GM18511 (cell line): Measurements from ENCODE around the gene ITPRIP.

Source experiments
- ATAC-seq: cut with Tn5 transposase; IDR thresholded peaks from one replicate; pipeline ENCODE4 v1.9.1; 2021; ENCODE audit warnings: mild to moderate bottlenecking, moderate library complexity; ENCODE audit not compliant: unreplicated experiment

The ITPRIP gene

DNA sequence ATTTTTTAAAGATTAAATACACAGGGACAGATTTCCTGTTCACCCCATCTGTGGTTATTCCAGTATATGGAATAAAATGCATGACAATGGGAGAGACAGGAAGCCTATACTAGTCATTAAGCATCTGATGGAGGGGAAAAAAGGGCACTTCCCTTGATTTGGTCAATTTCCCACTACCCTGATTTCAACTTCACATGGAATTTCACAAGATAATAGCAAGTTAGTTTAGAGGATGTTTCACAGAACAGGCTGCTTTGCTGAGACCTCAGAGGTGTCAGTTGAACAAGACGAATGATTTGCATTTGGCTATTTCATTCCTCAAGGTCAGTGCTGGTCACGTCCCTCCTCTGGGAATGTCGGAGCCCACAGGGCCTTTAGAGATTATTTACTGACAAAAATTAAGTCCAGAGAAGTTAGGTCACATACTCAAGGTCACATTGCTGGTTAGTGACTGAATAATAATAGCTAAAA, 4.7 kb upstream of the ITPRIP start:
- no peak for ATAC-seq

DNA sequence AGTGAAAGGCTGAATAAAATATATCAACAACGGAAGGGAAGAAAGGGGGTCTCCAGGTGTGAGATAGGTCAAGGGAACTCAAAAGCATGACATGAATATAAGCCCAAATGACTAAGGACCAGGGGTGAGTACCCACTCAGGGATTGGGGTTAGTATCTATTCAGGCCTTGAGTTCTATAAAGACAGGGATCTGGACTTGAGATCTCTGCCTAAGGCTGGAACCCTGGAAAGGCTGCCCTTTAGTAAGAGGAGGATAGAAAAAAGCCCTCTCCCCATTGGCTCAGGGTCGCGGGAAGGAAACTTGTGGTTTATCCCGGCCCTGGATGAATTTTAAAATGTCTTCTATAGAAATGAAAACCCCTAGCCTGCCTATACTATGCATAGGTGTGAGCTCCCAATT, 2.4 kb upstream of the ITPRIP start:
- ATAC-seq: no peak

DNA sequence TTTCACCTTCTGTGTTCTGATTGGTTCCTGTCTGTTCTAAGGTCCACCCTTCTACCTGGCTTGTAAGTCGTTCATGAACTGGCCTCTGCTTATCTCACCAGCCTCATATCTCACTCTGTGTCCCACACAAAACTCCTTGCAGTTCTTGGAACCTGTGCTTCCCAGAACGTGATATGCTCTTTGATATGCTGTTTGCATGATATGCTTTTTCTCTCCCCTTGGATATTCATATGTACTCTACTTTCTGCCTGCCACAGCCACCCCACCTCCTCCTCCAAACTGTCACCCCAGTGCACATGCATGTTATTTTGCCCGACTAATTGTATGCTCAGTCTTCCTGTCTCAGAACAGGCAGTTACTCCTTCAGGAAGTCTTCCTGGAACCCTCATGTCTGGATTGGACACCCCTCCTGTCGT, 1.9 kb upstream of the ITPRIP start:
- ATAC-seq: no peak

DNA sequence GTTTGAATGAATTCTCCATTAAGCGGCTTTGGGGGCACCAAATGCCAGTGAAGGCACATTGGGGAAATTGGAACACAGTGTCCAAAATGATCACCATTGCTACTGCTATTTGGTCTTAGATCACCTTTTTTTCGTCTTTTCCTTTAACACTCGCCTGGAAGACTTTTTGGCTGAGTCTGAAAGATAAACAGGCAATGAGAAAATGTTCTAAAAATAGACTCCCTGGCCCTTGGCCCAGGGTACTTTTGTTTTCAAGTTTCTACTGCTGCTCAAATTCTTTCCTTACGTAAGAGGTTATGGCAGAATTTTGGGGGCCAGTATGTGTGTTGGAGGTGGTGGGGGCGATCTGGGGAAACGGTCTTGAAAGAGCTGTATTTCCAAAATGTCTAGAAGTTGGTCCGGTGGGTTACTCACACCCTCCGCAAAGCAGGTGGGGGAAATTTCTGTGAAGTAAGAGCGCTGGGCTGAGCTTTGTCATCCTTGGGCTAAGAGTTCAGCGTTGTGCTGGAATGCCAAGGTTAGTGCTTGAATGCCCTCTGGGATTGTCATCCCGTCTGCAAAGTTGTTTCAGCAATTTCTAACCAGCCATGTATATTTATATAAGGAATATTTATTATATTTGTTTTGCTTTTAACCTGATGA, 1.3 kb upstream of the ITPRIP start:
- ATAC-seq: no peak

DNA sequence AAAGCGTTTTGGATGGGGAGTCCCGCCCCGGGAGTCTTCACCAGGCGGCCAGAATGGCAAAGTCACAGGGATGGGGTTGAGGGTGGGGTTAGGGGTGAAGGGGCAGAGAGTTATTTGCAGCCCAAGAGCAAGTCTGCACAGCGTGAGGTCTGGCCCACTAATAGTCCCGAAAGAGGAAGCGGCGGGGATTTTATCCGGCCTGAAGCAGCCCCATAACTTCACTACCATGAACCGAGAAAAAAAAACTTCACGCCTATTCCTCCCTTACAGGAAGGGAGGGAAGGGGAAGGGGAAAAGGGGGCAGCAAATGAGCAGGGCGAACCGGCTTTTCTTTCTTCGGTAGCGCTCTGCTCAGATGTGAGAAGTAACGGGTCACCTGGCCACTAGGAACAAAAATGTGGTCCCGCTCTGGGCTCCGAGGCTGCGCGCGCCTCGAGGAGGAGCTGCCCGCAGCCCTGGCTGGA, 712 bp downstream of the ITPRIP start:
- peak; percentile 55 for ATAC-seq

DNA sequence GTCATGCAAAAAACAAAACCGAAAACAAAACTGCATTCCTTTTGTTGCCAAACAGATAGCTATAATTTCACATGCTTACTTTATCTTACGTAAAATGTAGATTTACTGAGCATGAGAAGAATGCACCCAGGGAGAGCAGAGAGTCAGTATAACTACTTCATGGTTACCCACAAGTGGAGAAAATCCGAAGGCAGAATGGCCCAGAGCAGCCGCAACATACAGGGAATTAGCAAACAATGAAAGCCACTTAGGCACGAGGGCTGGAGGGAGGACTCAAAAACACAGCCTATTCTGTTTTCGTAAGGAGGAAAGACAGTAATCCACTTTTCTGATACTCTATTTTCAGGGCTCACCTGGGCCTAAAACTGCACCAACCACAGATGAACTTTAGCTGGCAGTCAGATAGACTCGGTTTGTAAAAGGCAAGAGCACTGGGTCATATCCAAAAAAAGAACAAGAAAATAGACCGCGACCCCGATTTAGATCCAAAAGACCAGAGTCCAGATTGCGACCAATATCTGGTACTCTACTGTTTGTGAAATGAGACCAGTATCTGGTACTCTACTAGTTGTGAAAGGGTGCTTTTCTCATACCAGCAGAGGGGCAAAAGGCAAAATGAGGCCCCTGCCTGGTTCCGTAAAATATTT, 1.3 kb downstream of the ITPRIP start:
- ATAC-seq: peak; percentile 23

DNA sequence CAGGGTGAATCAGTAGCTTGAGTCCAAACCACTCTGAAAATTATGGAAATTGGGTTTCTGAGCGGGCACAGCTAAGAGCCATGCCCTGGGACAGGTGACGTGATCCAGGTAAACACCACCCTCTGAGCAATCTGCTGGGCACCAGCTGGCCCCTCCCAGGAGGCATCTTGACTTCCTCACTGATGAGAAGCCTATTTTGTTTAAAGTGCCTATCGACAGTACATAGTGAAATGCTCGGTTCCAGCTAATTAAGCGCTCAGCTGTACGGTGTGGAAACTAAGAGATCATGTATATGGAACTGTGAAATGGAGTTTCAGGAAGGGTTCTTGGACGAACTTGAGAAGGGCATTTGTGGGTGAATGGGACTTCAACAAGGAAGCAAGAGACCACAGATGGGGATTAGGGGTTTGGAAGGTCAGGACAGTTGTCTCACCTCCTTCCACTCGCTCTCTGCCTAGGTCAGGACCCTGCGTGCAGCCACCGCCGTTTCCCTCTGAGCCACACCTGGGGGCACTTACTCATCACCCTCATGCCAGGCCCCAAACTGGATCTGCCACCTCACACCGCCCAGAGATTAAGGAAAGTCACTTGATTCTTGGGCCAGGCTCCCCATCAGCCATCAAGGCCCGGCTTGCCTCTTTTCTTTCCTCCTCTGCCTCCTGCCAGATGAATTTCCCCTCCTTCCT, 3.2 kb downstream of the ITPRIP start:
- no peak for ATAC-seq

DNA sequence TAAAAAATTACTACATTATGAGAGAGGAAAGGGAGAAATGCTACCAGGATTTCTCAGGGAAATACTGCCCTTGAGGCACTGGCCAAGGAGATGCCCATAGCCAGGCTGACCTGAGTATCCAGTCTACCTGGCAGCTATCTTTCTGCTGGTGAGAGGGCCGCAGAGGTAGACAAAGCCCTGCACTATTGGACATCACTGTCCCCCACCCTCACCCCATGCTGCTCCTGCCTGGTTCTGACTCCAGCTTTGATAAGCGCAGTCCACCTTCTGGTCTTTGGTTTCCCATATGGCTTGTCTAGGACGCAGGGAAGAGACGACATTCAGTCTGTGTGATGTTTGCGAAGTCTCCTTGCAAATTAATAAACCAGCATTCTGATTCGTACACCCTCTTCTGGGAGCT, 3.7 kb downstream of the ITPRIP start:
- ATAC-seq: no peak

DNA sequence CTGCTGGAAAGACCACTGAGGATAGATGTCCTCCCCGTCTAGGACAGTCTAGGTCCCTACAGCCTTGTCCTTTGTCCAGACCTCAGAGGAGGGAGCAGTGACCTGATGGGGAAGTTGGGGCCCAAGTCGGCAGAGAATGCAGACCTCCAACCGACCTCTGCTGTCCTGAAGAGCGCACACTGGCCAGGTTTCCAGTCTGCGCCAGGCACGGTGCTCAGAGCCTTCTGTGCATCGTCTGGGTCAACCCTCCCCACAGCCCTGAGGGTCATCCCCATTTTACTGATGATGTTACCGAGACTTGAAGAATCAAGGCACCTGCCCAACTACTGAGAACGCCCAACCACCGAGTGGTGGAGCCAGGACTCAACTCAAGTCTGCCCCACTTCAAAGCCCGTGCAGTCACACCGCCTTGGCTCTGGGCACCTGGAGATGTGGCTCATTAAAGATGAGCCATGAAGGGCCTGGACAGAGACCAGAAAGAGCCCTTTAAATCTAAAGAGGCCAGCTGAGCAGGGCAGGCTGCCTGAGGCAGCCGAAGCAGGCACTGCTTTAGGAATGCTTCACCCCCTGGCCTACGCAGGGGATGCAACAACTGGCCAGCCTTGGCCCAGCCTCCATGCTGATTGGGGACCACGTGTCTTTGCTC, 4.4 kb downstream of the ITPRIP start:
- no peak for ATAC-seq

DNA sequence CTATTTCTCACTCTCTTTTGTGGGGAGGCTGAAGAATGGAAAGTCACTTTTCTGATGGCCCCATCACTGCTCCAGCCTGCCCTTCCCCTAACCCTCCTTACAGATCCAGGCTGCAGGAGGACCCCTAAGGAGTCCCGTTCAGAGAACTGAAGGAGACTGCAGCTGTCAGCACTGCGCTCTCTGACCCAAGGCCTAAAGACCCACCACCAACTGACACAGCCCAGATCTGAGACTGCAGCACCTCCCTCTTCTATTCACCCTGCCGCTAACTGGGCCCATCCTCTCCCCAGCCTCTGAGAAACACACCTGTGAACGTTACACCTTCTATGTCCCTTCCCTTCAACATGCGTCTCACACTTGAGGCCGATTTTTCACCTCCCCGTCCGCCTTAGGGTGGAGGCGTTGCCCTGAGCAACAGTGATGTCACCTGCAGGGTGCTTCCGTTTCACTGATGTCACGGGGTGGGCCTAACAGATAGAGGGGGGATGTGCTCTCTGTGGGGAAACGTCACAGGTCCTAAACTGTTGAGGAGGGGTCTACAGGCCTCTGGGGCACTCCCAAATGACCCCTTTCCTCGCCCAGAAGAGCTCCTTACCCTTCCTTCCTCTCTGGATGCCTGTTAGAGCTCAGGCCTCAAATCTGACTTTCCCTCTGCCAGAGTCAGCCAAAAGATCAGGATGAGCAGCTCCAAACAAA, 5.1 kb downstream of the ITPRIP start:
- ATAC-seq: no peak

DNA sequence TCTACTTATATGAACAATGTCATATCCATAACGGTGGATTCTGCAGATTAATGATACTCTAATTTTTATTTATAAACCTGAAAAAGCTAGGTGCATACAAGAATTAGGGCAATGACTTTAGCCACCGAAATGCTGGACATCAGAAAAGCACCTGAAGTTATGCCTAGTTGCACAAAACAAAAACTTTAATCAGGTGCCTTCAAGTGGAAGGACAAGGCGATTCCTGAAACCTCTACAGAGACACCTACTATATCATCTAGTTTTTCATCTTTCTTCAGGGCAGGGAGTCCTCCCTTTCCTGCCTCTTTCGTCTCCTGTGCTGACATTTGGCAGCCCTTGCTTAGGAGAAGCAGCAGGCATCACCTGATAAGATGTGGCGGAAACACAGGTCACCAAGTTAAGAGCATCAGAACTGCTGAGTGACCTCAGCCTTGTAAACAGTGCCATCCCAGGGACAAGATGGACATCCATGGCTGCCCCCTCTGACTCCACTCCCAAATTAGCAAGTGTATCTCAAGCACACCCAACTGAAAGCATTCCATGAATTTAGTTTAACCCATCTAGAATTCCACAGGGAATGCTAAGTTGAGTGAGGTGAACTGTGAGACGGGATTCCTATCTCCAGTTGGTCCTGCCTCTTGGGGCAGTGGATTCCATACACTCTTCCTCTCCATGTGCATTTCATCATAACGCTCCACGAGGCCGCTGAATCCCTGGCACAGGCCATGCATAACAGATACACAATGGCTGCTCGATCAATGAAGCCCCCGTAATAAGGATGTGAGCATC, 5.8 kb downstream of the ITPRIP start:
- ATAC-seq: no peak

DNA sequence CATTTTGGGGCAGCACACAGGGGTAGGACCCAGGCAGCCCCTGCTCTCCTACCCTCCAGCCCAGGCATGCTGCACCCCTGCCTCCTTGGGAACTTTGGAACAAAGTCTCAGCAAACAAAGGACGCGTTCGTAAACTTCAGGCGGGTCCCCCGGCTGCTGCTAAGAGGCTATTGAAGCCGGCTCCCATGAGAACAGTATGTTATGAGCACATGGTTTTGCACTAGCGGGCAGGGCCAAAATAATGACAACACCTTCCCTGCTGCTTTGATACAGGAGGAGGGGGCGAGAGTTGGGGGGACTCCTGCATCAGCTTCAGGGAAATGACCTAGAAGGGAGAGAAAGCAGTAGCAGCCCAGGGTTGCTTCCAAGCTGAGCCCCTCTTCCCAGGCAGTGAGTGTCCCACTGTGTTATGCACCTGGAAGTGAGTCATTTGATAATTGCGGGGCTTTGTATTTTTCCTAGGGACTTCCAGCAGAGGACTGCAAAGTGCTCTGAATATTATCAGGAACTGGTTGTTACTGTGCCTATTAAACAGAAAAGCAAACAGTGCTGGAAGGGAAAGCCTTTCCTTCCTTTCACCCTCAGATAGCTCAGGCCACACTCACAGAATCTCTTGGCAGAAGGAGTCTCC, 6.9 kb downstream of the ITPRIP start:
- no peak for ATAC-seq

DNA sequence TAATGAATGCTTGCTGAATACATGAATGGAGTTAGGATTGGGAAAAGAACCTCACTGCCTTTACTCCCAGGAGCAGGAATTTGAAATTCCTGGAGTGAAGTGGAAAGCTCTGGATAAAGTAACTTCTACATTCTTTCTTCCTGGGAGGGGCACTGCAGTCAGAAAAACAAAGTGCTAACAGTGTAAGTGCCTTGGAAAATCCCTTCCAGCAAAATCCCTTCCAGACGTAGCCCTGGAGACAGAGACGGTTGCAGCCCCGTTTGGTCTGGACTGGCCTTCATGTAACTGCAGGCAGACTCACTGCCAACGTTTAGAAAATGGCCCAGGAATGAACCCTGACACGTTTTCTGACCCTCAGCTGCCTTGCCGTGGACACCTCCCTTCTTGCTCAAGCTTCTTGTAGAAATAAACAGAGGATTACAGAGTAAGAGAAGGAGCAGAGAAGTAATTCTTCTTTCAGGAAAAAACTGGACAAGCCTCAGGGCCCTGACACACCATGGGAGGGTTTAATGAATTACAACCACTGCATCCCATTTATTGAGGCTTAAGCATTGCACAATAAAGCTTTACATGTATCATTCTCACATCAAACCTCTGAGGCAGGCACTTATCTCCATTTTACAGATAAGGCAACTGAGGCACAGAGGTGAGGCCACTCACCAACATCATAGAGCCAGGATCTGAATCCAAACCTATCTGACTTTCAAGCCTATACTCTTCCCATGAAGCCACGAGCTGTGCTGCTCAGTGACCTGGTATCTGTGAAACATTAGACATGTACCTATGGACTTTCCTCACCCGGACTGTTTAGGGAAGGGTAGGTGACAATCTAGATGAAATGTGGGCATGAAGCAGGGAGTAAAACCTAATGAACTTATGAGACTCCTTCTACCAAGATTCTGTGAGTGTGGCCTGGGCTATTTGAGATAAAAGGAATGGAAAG, 7.8 kb downstream of the ITPRIP start:
- ATAC-seq: no peak

DNA sequence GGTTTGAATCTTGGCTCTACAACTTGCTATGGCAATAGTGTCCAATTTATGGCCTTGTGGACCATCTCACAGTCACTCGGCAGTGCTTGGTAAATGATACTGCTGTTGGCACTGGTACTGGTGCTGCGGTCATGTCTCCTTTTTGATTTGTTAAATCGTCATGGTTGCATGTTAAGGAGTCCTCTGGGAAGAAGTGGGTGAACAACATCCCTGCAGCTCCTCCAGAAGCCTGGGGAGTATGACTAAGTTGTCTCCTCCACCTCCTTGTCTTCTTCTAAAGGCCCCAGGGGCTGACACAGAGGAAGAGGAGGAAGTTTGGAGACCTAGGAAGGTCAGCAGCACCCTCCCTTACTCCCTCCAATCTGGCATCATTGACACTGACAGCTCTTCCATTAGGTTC, 8.5 kb downstream of the ITPRIP start:
- ATAC-seq: no peak

DNA sequence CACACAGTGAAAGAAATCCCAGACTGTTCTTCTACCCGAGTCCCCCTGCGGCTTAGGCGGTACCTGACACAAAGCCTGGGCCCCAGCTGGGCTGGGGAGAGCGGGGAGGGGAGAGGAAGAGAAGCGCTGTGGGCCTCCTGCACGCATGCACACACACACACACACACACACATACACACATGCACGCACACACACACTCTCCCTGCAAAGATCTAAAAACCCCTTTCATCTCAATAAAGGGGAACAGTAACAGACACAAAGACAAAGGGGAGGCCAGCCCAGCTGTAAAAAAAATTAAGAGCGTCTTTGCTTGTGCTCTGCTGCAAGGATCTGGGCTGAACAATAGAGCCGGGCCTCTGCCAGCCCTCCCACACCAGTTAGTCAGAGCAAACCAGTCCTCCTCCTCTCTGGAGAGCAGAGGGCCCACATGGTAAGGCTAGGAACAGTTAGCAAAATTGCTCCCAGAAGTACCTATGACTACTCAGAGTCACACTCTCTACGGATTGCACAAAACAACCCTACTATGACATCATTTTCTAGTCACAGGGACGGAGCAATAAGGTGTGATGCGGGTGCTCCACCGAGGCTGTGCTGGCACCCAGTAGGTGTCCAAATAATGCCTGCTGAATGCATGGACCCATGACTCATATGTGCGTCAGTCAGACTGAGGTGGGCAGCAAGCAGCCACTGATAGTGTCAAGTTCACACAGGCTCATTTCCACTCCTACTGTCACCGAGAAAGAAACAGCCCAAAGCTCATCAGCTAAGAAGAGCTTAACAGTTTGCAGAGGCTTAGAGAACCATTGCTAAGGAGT, 9.2 kb downstream of the ITPRIP start:
- ATAC-seq: peak; percentile 76

DNA sequence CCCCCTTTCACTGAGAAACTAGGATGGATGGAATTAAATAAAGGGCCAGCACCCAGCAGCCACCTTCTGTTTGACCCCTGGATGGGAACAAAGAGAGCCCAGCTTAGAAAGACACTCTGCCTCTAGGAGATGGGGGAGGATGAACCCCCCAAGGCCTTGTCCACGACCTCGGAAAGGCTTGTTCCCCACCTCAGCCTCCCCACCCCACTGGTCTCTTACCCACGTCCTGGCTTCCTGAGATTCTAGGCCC, 9.7 kb downstream of the ITPRIP start:
- peak; percentile 8 for ATAC-seq

DNA sequence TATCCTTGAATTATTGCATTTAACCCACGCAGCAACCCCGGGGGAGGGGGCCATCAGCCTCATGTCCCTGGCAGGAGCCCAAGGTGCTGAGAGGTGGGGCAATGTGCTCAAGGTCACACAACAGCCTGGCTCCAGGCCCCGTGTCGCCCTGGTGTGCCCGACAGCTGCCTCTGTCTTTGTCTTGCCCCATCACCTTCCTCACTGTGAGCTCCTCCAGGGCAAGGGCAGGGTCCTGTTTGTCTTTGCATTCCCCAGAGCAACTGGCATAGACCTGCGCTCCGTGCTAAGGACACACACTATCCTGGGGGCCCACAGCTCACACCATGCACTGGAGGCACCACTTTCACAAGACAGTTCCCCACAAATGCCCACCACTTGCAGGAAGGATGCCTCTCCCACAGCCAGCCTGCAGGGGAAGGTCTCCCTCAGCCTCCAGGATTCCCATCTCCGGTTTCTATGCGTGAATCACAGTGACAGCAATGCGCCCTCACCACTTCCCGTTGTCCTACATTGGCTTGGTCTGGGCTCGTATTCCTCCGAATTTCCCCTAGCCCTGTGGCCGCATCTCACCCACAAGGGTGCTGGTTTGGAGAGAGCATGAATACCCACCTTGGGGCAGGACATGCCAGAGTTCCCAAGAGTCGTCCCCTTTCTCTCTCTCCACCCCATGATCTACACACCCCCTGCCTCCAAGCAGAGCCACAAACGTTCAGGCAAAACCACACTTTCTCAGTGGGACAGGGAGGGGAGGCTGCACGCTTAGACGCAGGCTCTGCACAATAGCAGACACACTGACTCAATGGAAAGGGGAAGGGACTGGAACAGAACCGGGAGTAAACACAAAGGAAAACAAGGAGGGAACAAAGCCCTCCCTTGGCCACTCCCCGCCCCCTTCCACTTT, 10.3 kb downstream of the ITPRIP start:
- ATAC-seq: no peak
